GM18868 (cell line): ENCODE data around the gene EPHX1.
"Not testable (repeated sequence)": the region's sequence is repeated elsewhere in the genome, so short reads cannot be mapped to it uniquely, and the experiment has no call there.

Experiments
- ATAC-seq: cut with Tn5 transposase; IDR thresholded peaks from one replicate; pipeline ENCODE4 v1.9.1; 2021; ENCODE audit warnings: mild to moderate bottlenecking, moderate library complexity; ENCODE audit not compliant: unreplicated experiment

The EPHX1 gene

GRCh38 chr1:225880222-225880588 is 70.3 kb downstream of the EPHX1 start:
- ATAC-seq, result no peak

- no peak for ATAC-seq
Measured at GRCh38 chr1:225880636-225881035, 70.7 kb downstream of the EPHX1 start.

- ATAC-seq, result no peak
Measured at GRCh38 chr1:225881081-225881958, 71.4 kb downstream of the EPHX1 start.

- peak; percentile 70 for ATAC-seq
Measured at GRCh38 chr1:225881959-225882693, 72.2 kb downstream of the EPHX1 start, which contains the start of gene TMEM63A. Gene TMEM63A (minus strand): TSS chr1:225882380. CDS start chr1:225877580, 4,800 bp downstream.

- ATAC-seq, result peak; percentile 26
Measured at GRCh38 chr1:225882694-225883615, 73.0 kb downstream of the EPHX1 start.

GRCh38 chr1:225883616-225884265 is 73.8 kb downstream of the EPHX1 start:
- ATAC-seq, result no peak

- ATAC-seq, result no peak
Measured at GRCh38 chr1:225885336-225885735, 75.4 kb downstream of the EPHX1 start.

- no peak for ATAC-seq
Measured at GRCh38 chr1:225886159-225887029, 76.5 kb downstream of the EPHX1 start.

- ATAC-seq, result no peak
Measured at GRCh38 chr1:225887030-225887314, 77.0 kb downstream of the EPHX1 start.

GRCh38 chr1:225887554-225888288 is 77.8 kb downstream of the EPHX1 start:
- not testable (repeated sequence) for ATAC-seq

GRCh38 chr1:225888289-225888897 is 78.5 kb downstream of the EPHX1 start:
- no peak for ATAC-seq

GRCh38 chr1:225888898-225889601 is 79.1 kb downstream of the EPHX1 start, which contains the start of gene LEFTY1:
Gene LEFTY1 (minus strand): TSS chr1:225889146. CDS start chr1:225889066, 80 bp downstream.
- no peak for ATAC-seq

- ATAC-seq, result no peak
Measured at GRCh38 chr1:225889743-225890142, 79.8 kb downstream of the EPHX1 start.

- no peak for ATAC-seq
Measured at GRCh38 chr1:225890346-225891228, 80.7 kb downstream of the EPHX1 start.

- no peak for ATAC-seq
Measured at GRCh38 chr1:225891229-225891972, 81.5 kb downstream of the EPHX1 start.

- ATAC-seq, result no peak
Measured at GRCh38 chr1:225892307-225892706, 82.4 kb downstream of the EPHX1 start.
